Hematopoietic multipotent progenitor cell treated with erythropoietin and hydrocortisone succinate and interleukin-3 and kit ligand, for 17 days (in vitro differentiated cells): ENCODE results near the gene SRSF1.
"Not testable (repeated sequence)": the region's sequence is repeated elsewhere in the genome, so short reads cannot be mapped to it uniquely, and the experiment has no call there.

ENCODE experiments used
- DNase-seq: peaks from one replicate; pipeline ENCODE4 v3.0.0-alpha.2; 2015; ENCODE audit warnings: low spot score

SRSF1 gene

GRCh38 chr17:58006924-58007780, at the start of gene SRSF1:
Gene SRSF1 (minus strand): TSS chr17:58007246. CDS start chr17:58007137, 109 bp downstream.
- DNase-seq: peak; percentile 95

- DNase-seq: no peak
These were observed 49.4 kb upstream of the SRSF1 start for GRCh38 chr17:58056476-58056875.

- DNase-seq: no peak
These were observed 47.6 kb upstream of the SRSF1 start for GRCh38 chr17:58054641-58055040.

- DNase-seq: no peak
These were observed 46.1 kb upstream of the SRSF1 start for GRCh38 chr17:58052945-58053715.

- DNase-seq: no peak
These were observed 45.4 kb upstream of the SRSF1 start for GRCh38 chr17:58052407-58052806.

- DNase-seq: no peak
These were observed 44.4 kb upstream of the SRSF1 start for GRCh38 chr17:58051468-58051867.

GRCh38 chr17:58050966-58051365, 43.9 kb upstream of the SRSF1 start:
- DNase-seq: no peak

GRCh38 chr17:58049533-58049932, 42.5 kb upstream of the SRSF1 start:
- no peak for DNase-seq

GRCh38 chr17:58047376-58048150, 40.5 kb upstream of the SRSF1 start:
- DNase-seq: no peak

GRCh38 chr17:58046239-58047094, 39.4 kb upstream of the SRSF1 start:
- no peak for DNase-seq

- DNase-seq: not testable (repeated sequence)
These were observed 37.2 kb upstream of the SRSF1 start for GRCh38 chr17:58044256-58044655.

GRCh38 chr17:58043221-58044181, 36.5 kb upstream of the SRSF1 start:
- DNase-seq: no peak

GRCh38 chr17:58041161-58041560, 34.1 kb upstream of the SRSF1 start:
- DNase-seq: no peak

- no peak for DNase-seq
These were observed 33.3 kb upstream of the SRSF1 start for GRCh38 chr17:58040386-58040785.

- no peak for DNase-seq
These were observed 32.9 kb upstream of the SRSF1 start for GRCh38 chr17:58039975-58040374.

GRCh38 chr17:58032691-58033415, 25.8 kb upstream of the SRSF1 start:
- DNase-seq: no peak

- DNase-seq: peak; percentile 40
These were observed 21.5 kb upstream of the SRSF1 start for GRCh38 chr17:58028578-58028977.

GRCh38 chr17:58020401-58020800, 13.4 kb upstream of the SRSF1 start:
- no peak for DNase-seq

- DNase-seq: no peak
These were observed 12.5 kb upstream of the SRSF1 start for GRCh38 chr17:58019521-58019920.

GRCh38 chr17:58019039-58019438, 12.0 kb upstream of the SRSF1 start:
- no peak for DNase-seq
